Endothelial cell of umbilical vein (primary cell): ENCODE data around the gene TOPAZ1. TPM values are rescaled to one million over a fixed set of nuclear protein-coding genes. Genes with fewer than 3 reads are reported as not detected.

Experiments used
- BruUV-seq: library from RNA; stranded (reverse); fragments of 400-500 nt; replicated peaks from 2 replicates; lab custom pipeline; 2021; lab: Mats Ljungman, UMichigan
- CTCF ChIA-PET: fragments of 300-600, 350-600 bp; sonication (Branson Sonifier 250); formaldehyde crosslinking; loops from one replicate; lab custom pipeline; 2021; ENCODE audit warnings: antibody characterized with exemption, inconsistent platforms; lab: Charles Lee
- POLR2A ChIA-PET: fragments of 300-600, 350-600 bp; sonication (Branson Sonifier 250); formaldehyde crosslinking; loops from one replicate; lab custom pipeline; 2021; ENCODE audit warnings: antibody characterized with exemption, inconsistent platforms; lab: Charles Lee
- DNase-seq: peaks from one replicate; pipeline ENCODE4 v3.0.0-alpha.2; 2011; ENCODE audit warnings: low read depth, low spot score
- FAIRE-seq: peaks from 2 replicates; lab custom pipeline; 2011; peaks lifted over from hg19 to GRCh38; lab: Jason Lieb, UNC
- H2AFZ ChIP-seq: 2 replicates; pipeline ENCODE4 v1.6.0; 2012; ENCODE audit warnings: low read depth, low read length, control low read depth, inconsistent platforms
- H3K27ac ChIP-seq: 2 replicates; pipeline ENCODE4 v1.5.1; 2011; ENCODE audit warnings: low read depth, mild to moderate bottlenecking, control low read depth, low read length, moderate library complexity; ENCODE audit not compliant: insufficient read depth
- H3K27me3 ChIP-seq, 2 experiments: 2 replicates each; pipeline versions ENCODE4 v1.6.0 to v1.6.1; 2011; ENCODE audit warnings: low read length in 2 of 2, mixed read lengths in 1 of 2; ENCODE audit not compliant: control insufficient read depth in 2 of 2, insufficient read depth in 2 of 2
- H3K36me3 ChIP-seq, 2 experiments: 2 replicates in 1 of 2; 3 replicates in 1 of 2; pipeline ENCODE4 v1.5.1; 2011; ENCODE audit warnings: low read length in 2 of 2, mild to moderate bottlenecking in 1 of 2, moderate library complexity in 1 of 2; ENCODE audit not compliant: control insufficient read depth in 2 of 2, insufficient read depth in 2 of 2; ENCODE audit errors: extremely low read depth in 1 of 2
- H3K4me1 ChIP-seq: 3 replicates; pipeline ENCODE4 v1.5.1; 2011; ENCODE audit warnings: mild to moderate bottlenecking, low read length; ENCODE audit not compliant: control insufficient read depth, insufficient read depth; ENCODE audit errors: extremely low read depth
- H3K4me2 ChIP-seq: 2 replicates; pipeline ENCODE4 v1.6.1; 2011; ENCODE audit warnings: low read length, control low read depth, mixed read lengths; ENCODE audit not compliant: insufficient read depth
- H3K4me3 ChIP-seq, 3 experiments: fragments of 200-600 bp in 1 of 3; sonication (generic), shearing (Covaris generic) in 1 of 3; replicated peaks in 1 of 3; 2 replicates each; pipeline ENCODE4 v1.5.1; 2011 to 2016; ENCODE audit warnings: control low read depth in 3 of 3, low read length in 3 of 3, mild to moderate bottlenecking in 2 of 3, inconsistent platforms in 1 of 3, low read depth in 1 of 3, moderate library complexity in 1 of 3; ENCODE audit not compliant: insufficient read depth in 1 of 3
- H3K79me2 ChIP-seq: 2 replicates; pipeline ENCODE4 v1.6.0; 2012; ENCODE audit warnings: low read length, inconsistent platforms; ENCODE audit not compliant: control insufficient read depth, insufficient read depth
- H3K9ac ChIP-seq: replicated peaks from 2 replicates; pipeline ENCODE3; 2011; ENCODE audit warnings: low read length, control low read depth; ENCODE audit not compliant: insufficient read depth; ENCODE audit errors: extremely low read depth
- H3K9me1 ChIP-seq: replicated peaks from 3 replicates; pipeline ENCODE4 v1.6.0; 2011; ENCODE audit warnings: mild to moderate bottlenecking, low read length; ENCODE audit not compliant: control insufficient read depth, insufficient read depth; ENCODE audit errors: extremely low read depth
- H3K9me3 ChIP-seq: replicated peaks from 2 replicates; pipeline ENCODE4 v1.5.1; 2012; ENCODE audit warnings: low read length, inconsistent platforms; ENCODE audit not compliant: control insufficient read depth, insufficient read depth
- H4K20me1 ChIP-seq: replicated peaks from 2 replicates; pipeline ENCODE3; 2011; ENCODE audit warnings: mild to moderate bottlenecking, low read length; ENCODE audit not compliant: control insufficient read depth, insufficient read depth; ENCODE audit errors: extremely low read depth
- EZH2 ChIP-seq: IDR thresholded peaks from 2 replicates; pipeline ENCODE4 v1.6.1; 2012; ENCODE audit warnings: borderline replicate concordance, low read depth, mild to moderate bottlenecking, moderate library complexity, low read length, inconsistent platforms; ENCODE audit not compliant: severe bottlenecking
- FOS ChIP-seq: IDR thresholded peaks from 2 replicates; pipeline ENCODE4 v1.6.1; 2011; ENCODE audit warnings: mild to moderate bottlenecking, low read length, moderate library complexity, borderline replicate concordance; ENCODE audit not compliant: insufficient read depth
- GATA2 ChIP-seq: IDR thresholded peaks from 2 replicates; pipeline ENCODE4 v1.7.0; 2011; ENCODE audit warnings: low read depth, mild to moderate bottlenecking, moderate library complexity, mixed read lengths, low read length; ENCODE audit not compliant: insufficient read length, insufficient read depth
- JUN ChIP-seq: IDR thresholded peaks from 2 replicates; pipeline ENCODE4 v1.6.1; 2011; ENCODE audit warnings: borderline replicate concordance, low read depth; ENCODE audit not compliant: insufficient read length, insufficient read depth
- MAX ChIP-seq: IDR thresholded peaks from 2 replicates; pipeline ENCODE4 v1.6.1; 2011; ENCODE audit not compliant: insufficient read depth, insufficient read length
- POLR2AphosphoS5 ChIP-seq: IDR thresholded peaks from 2 replicates; pipeline ENCODE4 v1.6.1; 2012; ENCODE audit warnings: low read depth, mild to moderate bottlenecking, control low read depth, low read length, moderate library complexity; ENCODE audit not compliant: insufficient read depth
- dilution Hi-C: fragments of 300-500 bp; cut with MboI; formaldehyde crosslinking; loops from one replicate; pipeline ENCODE4 v1.15.0; 2019; ENCODE audit warnings: low sequenced_read_pairs; ENCODE audit not compliant: extremely low pct_ligation_motif_present
- intact Hi-C: fragments of 100-400 bp; cut with micrococcal nuclease; formaldehyde crosslinking; loops from one replicate; pipeline ENCODE4 v1.10.0; 2022
- polyA plus RNA-seq, 4 experiments: library from polyadenylated mRNA; depleted of rRNA in 3 of 4; stranded (reverse) in 3 of 4; unstranded in 1 of 4; fragments of >200 nt; gene quantifications; 2 replicates each; pipeline versions ENCODE4 v1.2.1 to v1.2.3, GENCODE V29; 2011 to 2012; ENCODE audit warnings: missing spikeins in 1 of 4
- total RNA-seq: library from RNA; stranded (reverse); gene quantifications from 2 replicates; pipeline ENCODE4 v1.2.3, GENCODE V29; 2021

TOPAZ1 gene
- total and polyA plus RNA-seq, 2 donors (not counting 3 experiments of a cell fraction or from before 2014, with no cell fraction given), result not detected

GRCh38 chr3:44321335-44321734 lies 79.6 kb downstream of the TOPAZ1 start:
- H3K4me3 ChIP-seq, result no peak overlapping the region
- no peak overlapping the region for H3K27ac ChIP-seq
- no peaks in the 10 kb centered on the region for H4K20me1 ChIP-seq
- no peaks in the 10 kb centered on the region for H3K9me1 ChIP-seq
- no peaks in the 10 kb centered on the region for H3K36me3 ChIP-seq
- H3K9ac ChIP-seq, result no peak overlapping the region
- CTCF ChIA-PET, result interaction anchor here (0.8 to 1.5 kb wide), 4 partner anchors 8 to 19 kb away, joined by 3 to 6 read pairs (median 4); no protein-coding TSS in a partner anchor
- BruUV-seq, result no TSS peak
- peaks cover 0 to 3% of the 10 kb centered on the region in 2 experiments for H3K27me3 ChIP-seq
- POLR2A ChIA-PET, result no interaction called here
- H3K79me2 ChIP-seq, result no peaks in the 10 kb centered on the region
- no peak overlapping the region for H3K4me2 ChIP-seq
- no peak for DNase-seq
- dilution Hi-C loops, result no loop called here
- no peak for FAIRE-seq
- TF ChIP-seq JUN, result no peak
- TF ChIP-seq MAX, result no peak
- TF ChIP-seq GATA2, result no peak
- TF ChIP-seq FOS, result no peak
- TF ChIP-seq POLR2AphosphoS5, result no peak
- TF ChIP-seq EZH2, result no peak
- no peaks in the 10 kb centered on the region for H3K4me1 ChIP-seq
- H2AFZ ChIP-seq, result no peak overlapping the region
- intact Hi-C loops, result loop anchor here (10.0 kb wide), 1 partner anchor 303 kb away; the partner anchor contains the start of gene ZNF197
- H3K9me3 ChIP-seq, result no peaks in the 10 kb centered on the region
